GM18517 (cell line): Measurements from ENCODE around the gene SDCBP2.

Source experiments
- ATAC-seq: cut with Tn5 transposase; IDR thresholded peaks from one replicate; pipeline ENCODE4 v1.9.1; 2021; ENCODE audit warnings: mild to moderate bottlenecking, moderate library complexity; ENCODE audit not compliant: unreplicated experiment

Gene SDCBP2

GRCh38 chr20:1315804-1316203 lies 13.1 kb downstream of the SDCBP2 start:
- ATAC-seq: no peak

DNA sequence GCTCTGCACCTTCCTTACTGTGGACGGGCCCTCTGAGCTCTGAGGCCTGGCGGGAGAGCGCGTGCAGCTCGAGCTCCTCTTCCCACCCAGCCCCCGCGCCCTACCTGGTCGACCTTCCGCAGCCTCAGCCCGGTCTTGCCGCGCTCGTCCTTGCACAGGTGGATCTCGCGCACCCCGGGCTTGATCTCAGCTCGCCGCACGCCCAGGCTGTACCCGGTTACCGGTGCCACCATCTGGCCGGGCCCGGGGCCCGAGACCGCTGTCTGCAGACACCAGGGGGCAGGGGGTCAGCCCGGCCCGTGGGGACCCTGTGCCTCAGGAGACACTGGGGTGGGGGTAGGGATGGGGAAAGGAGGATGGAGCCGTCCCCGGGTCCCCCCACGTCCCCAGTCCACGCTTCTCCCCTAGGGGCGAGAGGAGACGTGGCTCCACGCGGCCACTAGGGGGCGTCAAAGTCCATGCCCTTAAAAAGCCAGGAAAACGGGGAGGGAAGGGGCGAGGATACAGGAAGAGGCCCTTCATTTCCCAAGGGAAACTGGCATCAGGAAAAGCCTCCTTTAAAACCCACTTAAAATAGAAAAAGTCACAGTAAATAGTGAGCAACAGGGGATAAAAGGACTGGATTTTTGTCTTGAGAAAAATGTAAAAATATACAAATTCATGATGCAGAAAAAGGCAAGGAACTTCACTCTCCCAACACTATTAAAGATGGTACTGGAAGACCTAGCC lies 15.5 kb downstream of the SDCBP2 start:
- ATAC-seq: no peak

- ATAC-seq: no peak
Measured at GRCh38 chr20:1312904-1313235, 16.1 kb downstream of the SDCBP2 start.

DNA sequence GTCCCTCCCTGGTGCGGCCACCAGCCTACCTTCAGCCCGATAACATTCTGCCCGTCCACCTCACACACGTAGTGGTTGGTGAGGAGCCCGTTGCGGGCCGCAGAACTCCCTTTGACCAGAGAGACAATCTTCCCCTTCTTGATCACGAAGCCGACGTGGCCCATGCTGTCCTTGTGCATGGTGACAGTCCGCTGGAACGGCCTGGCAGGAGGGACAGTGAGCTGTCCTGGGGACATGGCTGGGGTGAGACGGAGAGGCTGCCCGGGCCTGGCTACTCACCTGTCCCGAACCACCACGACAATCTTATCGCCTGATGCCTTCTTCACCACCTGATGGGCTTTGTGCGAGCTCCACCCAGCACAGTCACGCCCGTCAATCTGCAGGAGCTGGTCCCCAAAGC lies 16.6 kb downstream of the SDCBP2 start:
- no peak for ATAC-seq

DNA sequence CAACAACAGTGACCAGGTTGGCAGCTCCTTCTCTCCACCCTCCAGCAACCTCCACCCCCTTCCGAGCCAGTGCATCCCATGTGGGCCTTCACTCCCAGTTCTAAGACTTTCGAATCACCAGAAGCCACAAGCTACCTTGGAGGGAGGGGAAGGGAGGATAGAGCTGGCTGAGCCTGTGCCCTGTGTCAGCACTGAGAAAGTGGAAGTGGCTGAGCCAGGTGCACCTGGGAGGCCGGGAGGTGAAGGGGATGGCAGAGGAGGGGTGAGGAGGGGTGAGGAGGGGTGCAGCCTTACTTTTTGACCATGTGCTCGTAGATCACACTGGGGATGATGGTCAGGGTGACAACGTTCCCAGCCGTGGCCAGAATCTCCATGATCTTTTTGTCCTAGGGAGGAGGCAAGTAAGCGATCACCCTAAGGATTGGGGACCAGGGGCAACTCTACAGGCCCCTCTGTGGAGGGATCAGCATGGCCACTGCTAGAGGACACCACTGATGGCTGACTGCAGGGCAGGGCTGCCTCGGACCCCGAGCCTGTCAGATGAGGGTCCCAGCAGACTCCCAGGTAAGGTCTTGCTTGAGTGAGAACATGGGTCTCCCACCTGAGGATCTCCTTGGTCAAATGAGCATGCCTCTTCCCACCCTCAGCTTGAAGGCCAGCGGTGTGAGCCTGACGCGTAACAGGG lies 18.3 kb downstream of the SDCBP2 start:
- no peak for ATAC-seq

GRCh38 chr20:1310071-1310470 lies 18.9 kb downstream of the SDCBP2 start:
- ATAC-seq: no peak

DNA sequence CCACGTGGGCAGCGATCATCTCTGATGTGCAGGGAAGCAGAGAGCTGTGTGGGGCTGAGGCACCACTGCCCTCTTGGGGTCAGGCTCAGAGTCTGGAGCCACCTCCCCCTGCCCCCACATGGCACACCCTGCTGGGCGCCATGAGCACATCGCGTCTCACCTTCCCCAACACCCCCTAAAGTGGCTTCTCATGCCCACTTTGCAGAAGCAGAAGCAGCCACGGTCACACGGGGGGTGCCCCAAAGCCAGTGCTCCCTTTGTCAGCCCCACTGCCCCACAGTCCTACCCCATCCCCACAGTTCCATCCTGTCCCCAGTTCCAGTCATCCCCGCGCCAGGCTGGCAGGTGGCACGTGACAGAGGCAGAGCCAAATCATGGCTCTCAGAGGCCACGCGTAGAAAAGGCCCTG lies 19.5 kb downstream of the SDCBP2 start:
- no peak for ATAC-seq

DNA sequence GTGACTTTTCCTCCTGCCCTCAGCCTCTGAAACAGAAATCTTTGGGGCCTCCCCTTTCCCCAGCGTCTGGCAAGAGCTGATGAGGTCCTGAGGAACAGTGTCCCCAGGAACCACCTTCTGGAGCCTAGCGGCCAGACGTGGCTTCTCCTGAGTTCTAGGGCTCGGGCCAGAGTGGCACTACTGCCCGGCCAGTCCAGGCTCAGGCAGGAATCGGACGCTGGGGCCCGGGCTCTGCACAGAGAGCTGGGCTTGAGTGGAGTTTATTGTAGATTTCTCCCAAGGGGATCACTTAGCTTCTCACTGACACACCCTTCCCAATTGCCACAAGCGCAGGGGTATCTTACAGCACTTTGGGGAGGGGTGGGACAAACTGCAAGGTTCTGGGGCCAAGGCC lies 20.2 kb downstream of the SDCBP2 start:
- ATAC-seq: no peak

DNA sequence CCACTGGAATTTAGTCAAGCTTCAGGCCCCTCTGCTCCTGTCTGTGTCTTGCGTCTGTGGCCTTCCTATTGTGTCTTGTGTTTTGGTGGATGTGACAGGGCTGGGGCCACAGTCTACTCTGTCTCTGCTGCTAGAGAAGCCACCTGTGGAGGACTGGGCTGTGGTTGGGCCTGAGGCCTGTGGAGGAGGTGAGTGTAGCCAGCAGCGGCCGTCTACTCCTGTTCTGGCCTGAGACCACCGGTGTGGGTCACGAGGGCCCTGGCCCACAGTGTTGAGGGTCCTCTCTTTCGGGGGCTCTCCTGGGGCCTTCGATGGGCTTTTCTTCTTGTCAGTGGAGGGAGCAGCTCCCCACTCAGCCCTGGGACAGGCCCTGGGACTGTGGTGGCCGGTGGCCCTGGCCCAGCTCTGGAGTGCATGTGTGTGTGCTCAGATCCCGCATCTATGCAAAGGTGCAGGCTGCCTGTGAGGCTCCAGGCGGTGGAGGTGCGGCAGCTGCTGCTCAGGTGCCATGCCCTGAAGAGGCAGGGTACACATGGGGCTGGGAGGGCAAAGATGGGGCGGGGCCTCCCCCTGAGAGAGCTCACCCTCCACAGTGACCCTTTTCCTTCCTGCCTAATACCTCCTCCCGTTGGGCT lies 20.8 kb downstream of the SDCBP2 start:
- no peak for ATAC-seq

GRCh38 chr20:1307571-1307971 lies 21.4 kb downstream of the SDCBP2 start:
- ATAC-seq: no peak

GRCh38 chr20:1307171-1307570 lies 21.8 kb downstream of the SDCBP2 start:
- no peak for ATAC-seq

DNA sequence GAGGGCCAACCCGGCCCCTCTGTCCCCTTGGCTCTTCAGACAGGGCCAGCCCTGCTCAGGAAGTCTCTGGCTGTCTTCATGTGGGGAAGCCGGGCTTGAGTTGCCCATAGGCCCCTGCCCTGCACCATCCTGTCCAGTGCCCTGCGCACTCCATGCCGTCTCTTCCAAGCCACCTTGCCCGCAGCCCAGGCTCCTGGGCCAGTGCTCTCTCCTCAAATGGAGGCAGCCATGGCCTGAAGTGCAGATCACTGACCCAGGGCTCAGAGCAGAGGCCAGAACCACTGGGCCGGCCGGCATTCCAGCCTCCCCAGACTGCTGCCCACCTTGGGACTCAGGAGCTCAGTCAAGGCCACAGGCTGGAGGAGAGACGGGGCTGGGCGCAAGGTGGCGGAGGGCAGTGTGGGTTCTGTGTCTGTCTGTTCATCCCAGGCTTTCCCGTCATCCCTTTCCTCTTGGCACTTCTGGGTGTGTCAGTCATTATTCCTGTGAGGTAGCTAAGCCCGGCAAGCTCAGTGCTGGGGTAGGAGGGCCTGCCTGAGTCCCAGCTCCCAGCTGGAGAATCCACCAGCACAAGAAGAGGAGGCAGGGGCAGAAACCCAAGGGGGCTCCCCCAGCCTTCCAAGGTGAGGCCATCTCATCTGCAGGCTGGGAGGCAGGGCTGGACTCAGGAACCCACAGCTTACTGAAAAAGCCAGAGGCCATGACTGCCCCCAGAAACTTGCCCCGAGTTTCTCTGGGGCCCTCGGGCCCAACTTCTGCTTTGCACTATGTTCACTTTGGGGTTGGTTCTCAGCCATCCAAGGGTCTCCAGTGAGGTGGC lies 22.4 kb downstream of the SDCBP2 start:
- ATAC-seq: no peak

GRCh38 chr20:1305712-1306111 lies 23.2 kb downstream of the SDCBP2 start:
- ATAC-seq: no peak

DNA sequence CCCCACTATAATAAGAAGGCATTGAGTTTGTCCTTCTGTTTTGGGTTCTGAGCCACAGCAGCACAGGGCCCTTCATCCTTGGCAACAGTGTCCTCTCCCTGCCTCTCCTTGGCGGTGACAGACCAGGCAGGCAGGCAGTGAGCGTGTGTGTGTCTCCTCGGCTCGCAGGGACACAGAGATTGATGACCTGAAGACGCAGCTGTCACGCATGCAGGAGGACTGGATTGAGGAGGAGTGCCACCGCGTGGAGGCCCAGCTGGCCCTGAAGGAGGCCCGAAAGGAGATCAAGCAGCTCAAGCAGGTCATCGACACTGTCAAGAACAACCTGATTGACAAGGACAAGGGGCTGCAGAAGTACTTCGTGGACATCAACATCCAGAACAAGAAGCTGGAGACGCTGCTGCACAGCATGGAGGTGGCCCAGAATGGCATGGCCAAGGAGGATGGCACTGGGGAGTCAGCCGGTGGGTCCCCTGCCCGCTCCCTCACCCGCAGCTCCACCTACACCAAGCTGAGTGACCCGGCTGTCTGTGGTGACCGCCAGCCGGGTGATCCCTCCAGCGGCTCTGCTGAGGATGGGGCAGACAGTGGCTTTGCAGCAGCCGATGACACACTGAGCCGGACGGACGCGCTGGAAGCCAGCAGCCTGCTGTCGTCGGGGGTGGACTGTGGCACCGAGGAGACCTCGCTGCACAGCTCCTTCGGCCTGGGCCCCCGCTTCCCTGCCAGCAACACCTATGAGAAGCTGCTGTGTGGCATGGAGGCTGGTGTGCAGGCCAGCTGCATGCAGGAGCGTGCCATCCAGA lies 24.0 kb downstream of the SDCBP2 start:
- ATAC-seq: no peak

- no peak for ATAC-seq
Measured at GRCh38 chr20:1302685-1303541, 26.0 kb downstream of the SDCBP2 start.

- ATAC-seq: no peak
Measured at GRCh38 chr20:1301031-1301529, 27.9 kb downstream of the SDCBP2 start.

- no peak for ATAC-seq
Measured at GRCh38 chr20:1300083-1300840, 28.7 kb downstream of the SDCBP2 start.

DNA sequence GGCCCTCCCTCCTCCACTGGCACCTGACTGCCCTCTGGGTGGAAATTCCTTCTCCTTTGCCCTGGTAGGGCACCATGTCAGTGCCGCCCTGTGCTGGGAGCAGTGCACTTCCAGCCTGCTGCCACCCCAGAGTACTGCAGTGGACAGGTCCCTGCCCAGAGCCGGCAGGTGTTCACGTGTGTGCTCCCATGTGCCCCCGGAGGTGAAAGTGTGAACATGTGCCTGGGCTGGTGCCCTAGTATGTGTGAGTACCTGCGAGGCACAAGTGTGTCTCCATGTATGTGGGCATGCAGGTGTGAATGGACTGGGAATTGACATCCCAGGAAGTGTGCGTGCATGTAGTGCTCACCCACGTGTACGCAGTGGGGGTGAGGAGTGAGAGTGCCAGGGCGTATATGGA lies 29.4 kb downstream of the SDCBP2 start:
- ATAC-seq: no peak
